Measurements from ENCODE around the gene NAE1. TPM values are rescaled to one million over a fixed set of nuclear protein-coding genes. Genes with fewer than 3 reads are reported as not detected.

NAE1 gene
- total and polyA plus RNA-seq, 2 donors (not counting 1 experiment from before 2014, with no cell fraction given) = 47.4 to 59.7 TPM

DNA sequence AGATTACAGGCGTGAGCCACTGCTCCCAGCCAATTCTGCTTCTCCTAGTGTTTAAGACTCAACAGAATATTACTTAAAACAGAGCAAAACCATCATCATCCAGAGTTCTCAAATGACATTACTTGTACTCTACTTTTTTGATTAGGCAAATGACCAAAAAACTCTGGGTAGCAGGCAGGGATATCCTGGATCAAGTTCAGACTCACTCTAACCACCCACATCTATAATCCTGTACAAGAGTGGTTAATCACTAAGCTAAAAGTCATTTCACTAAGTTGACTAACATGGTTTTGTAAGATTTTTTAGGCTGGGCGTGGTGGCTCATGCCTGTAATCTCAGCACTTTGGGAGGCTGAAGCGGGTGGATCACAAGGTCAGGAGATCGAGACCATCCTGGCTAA lies 6.8 kb downstream of the NAE1 start:
- no peaks in the 10 kb centered on the region for H3K27me3 ChIP-seq (ENCODE audit: control insufficient read depth, insufficient read depth, low read length)
- no peak overlapping the region for H3K4me3 ChIP-seq (replicated peaks in 1 of 4; ENCODE audit: control extremely low read depth in 1 of 4, insufficient read depth in 1 of 4, low read depth in 3 of 4, low read length in 4 of 4)
- peaks cover 6% of the 10 kb centered on the region for H3K79me2 ChIP-seq (ENCODE audit: control insufficient read depth, insufficient read depth, low read length)
- H3K4me2 ChIP-seq (ENCODE audit: extremely low read depth, insufficient read depth, low read length) = no peak overlapping the region
- TF ChIP-seq EZH2 (IDR thresholded peaks at IDR 0.05; ENCODE audit: low read length, missing control alignments) = no peak
- TF ChIP-seq CTCF (conservative IDR thresholded peaks at IDR 0.05 in 1 of 2, IDR thresholded peaks at IDR 0.05 in 1 of 2; ENCODE audit: low read depth in 1 of 2, low read length in 2 of 2) = no peak
- peaks cover 3% of the 10 kb centered on the region for H3K36me3 ChIP-seq (ENCODE audit: control insufficient read depth, insufficient read depth, low read length)
- no peak overlapping the region for H3K27ac ChIP-seq (ENCODE audit: insufficient read depth, low read length)
- H4K20me1 ChIP-seq (ENCODE audit: control insufficient read depth, extremely low read depth, insufficient read depth, low read length) = no peaks in the 10 kb centered on the region
- no peaks in the 10 kb centered on the region for H3K4me1 ChIP-seq (ENCODE audit: control insufficient read depth, extremely low read depth, insufficient read depth, low read length)
- DNase-seq (ENCODE audit: low read depth in 2 of 2) = peak; percentile 26 to 45
- H3K9me3 ChIP-seq (ENCODE audit: control insufficient read depth, insufficient read depth, low read depth, low read length) = no peaks in the 10 kb centered on the region
- no peak overlapping the region for H2AFZ ChIP-seq (ENCODE audit: low read length)
- no peak overlapping the region for H3K9ac ChIP-seq (ENCODE audit: insufficient read depth, low read length)

- no peaks in the 10 kb centered on the region for H3K9me3 ChIP-seq (ENCODE audit: control insufficient read depth, insufficient read depth, low read depth, low read length)
- no peaks in the 10 kb centered on the region for H3K4me1 ChIP-seq (ENCODE audit: control insufficient read depth, extremely low read depth, insufficient read depth, low read length)
- no peak overlapping the region for H2AFZ ChIP-seq (ENCODE audit: low read length)
- H3K9ac ChIP-seq (ENCODE audit: insufficient read depth, low read length) = no peak overlapping the region
- H4K20me1 ChIP-seq (ENCODE audit: control insufficient read depth, extremely low read depth, insufficient read depth, low read length) = no peaks in the 10 kb centered on the region
- H3K27me3 ChIP-seq (ENCODE audit: control insufficient read depth, insufficient read depth, low read length) = no peaks in the 10 kb centered on the region
- peaks cover 1% of the 10 kb centered on the region for H3K36me3 ChIP-seq (ENCODE audit: control insufficient read depth, insufficient read depth, low read length)
- no peak overlapping the region for H3K27ac ChIP-seq (ENCODE audit: insufficient read depth, low read length)
- no peaks in the 10 kb centered on the region for H3K79me2 ChIP-seq (ENCODE audit: control insufficient read depth, insufficient read depth, low read length)
- no peak overlapping the region for H3K4me2 ChIP-seq (ENCODE audit: extremely low read depth, insufficient read depth, low read length)
- TF ChIP-seq CTCF (conservative IDR thresholded peaks at IDR 0.05 in 1 of 2, IDR thresholded peaks at IDR 0.05 in 1 of 2; ENCODE audit: low read depth in 1 of 2, low read length in 2 of 2) (no peak), EZH2 (IDR thresholded peaks at IDR 0.05; ENCODE audit: low read length, missing control alignments) (no peak)
- H3K4me3 ChIP-seq (replicated peaks in 1 of 4; ENCODE audit: control extremely low read depth in 1 of 4, insufficient read depth in 1 of 4, low read depth in 3 of 4, low read length in 4 of 4) = no peak overlapping the region
- DNase-seq (ENCODE audit: low read depth in 2 of 2) = no peak
These were observed 16.0 kb downstream of the NAE1 start for GRCh38 chr16:66814734-66815133.

GRCh38 chr16:66811043-66811442 lies 19.7 kb downstream of the NAE1 start:
- H3K4me1 ChIP-seq (ENCODE audit: control insufficient read depth, extremely low read depth, insufficient read depth, low read length) = no peaks in the 10 kb centered on the region
- no peak for TF ChIP-seq CTCF (conservative IDR thresholded peaks at IDR 0.05 in 1 of 2, IDR thresholded peaks at IDR 0.05 in 1 of 2; ENCODE audit: low read depth in 1 of 2, low read length in 2 of 2)
- no peak for TF ChIP-seq EZH2 (IDR thresholded peaks at IDR 0.05; ENCODE audit: low read length, missing control alignments)
- H3K9ac ChIP-seq (ENCODE audit: insufficient read depth, low read length) = no peak overlapping the region
- H3K4me3 ChIP-seq (replicated peaks in 1 of 4; ENCODE audit: control extremely low read depth in 1 of 4, insufficient read depth in 1 of 4, low read depth in 3 of 4, low read length in 4 of 4) = no peak overlapping the region
- H3K4me2 ChIP-seq (ENCODE audit: extremely low read depth, insufficient read depth, low read length) = no peak overlapping the region
- no peaks in the 10 kb centered on the region for H4K20me1 ChIP-seq (ENCODE audit: control insufficient read depth, extremely low read depth, insufficient read depth, low read length)
- no peaks in the 10 kb centered on the region for H3K36me3 ChIP-seq (ENCODE audit: control insufficient read depth, insufficient read depth, low read length)
- H3K27me3 ChIP-seq (ENCODE audit: control insufficient read depth, insufficient read depth, low read length) = no peaks in the 10 kb centered on the region
- H3K9me3 ChIP-seq (ENCODE audit: control insufficient read depth, insufficient read depth, low read depth, low read length) = no peaks in the 10 kb centered on the region
- H2AFZ ChIP-seq (ENCODE audit: low read length) = no peak overlapping the region
- H3K27ac ChIP-seq (ENCODE audit: insufficient read depth, low read length) = no peak overlapping the region
- no peak for DNase-seq (ENCODE audit: low read depth in 2 of 2)
- H3K79me2 ChIP-seq (ENCODE audit: control insufficient read depth, insufficient read depth, low read length) = no peaks in the 10 kb centered on the region
